Measurements from ENCODE around the gene HIVEP3. TPM values are rescaled to one million over a fixed set of nuclear protein-coding genes. Genes with fewer than 3 reads are reported as not detected.

HIVEP3 gene
- total and polyA plus RNA-seq, 4 donors = 3.0 to 9.4 (median 7.8) TPM

- peak in 2 of 6 donors; percentile 49 to 86 for DNase-seq (ENCODE audit: low read depth in 4 of 6, low spot score in 6 of 6)
These were observed 61.8 kb downstream of the HIVEP3 start for GRCh38 chr1:41856944-41857285.

GRCh38 chr1:41856151-41856943, 62.4 kb downstream of the HIVEP3 start:
- peaks cover 16% of the 10 kb centered on the region for H3K4me1 ChIP-seq (ENCODE audit: control insufficient read depth, insufficient read depth, low read length)
- no peak overlapping the region for H3K4me3 ChIP-seq (ENCODE audit: low read depth, low read length)
- 50% methylated on average over 4 of the region's 13 CpGs for WGBS (ENCODE audit: insufficient coverage)
- H3K36me3 ChIP-seq (ENCODE audit: control insufficient read depth, insufficient read depth, low read length) = no peaks in the 10 kb centered on the region
- DNase-seq (ENCODE audit: low read depth in 4 of 6, low spot score in 6 of 6) = peak in 2 of 6 donors; percentile 13 to 63
- H3K27ac ChIP-seq (ENCODE audit: low read depth, low read length) = no peak overlapping the region
- H3K9me3 ChIP-seq (ENCODE audit: control insufficient read depth, insufficient read depth, low read length) = no peaks in the 10 kb centered on the region
- H3K27me3 ChIP-seq (ENCODE audit: control insufficient read depth, insufficient read depth, low read length) = no peaks in the 10 kb centered on the region

More at GRCh38 chr1:41856944-41857285, 61.8 kb downstream of the HIVEP3 start:
- no peak overlapping the region for H3K4me3 ChIP-seq (ENCODE audit: low read depth, low read length)
- no peaks in the 10 kb centered on the region for H3K9me3 ChIP-seq (ENCODE audit: control insufficient read depth, insufficient read depth, low read length)
- H3K36me3 ChIP-seq (ENCODE audit: control insufficient read depth, insufficient read depth, low read length) = no peaks in the 10 kb centered on the region
- H3K27me3 ChIP-seq (ENCODE audit: control insufficient read depth, insufficient read depth, low read length) = no peaks in the 10 kb centered on the region
- H3K4me1 ChIP-seq (ENCODE audit: control insufficient read depth, insufficient read depth, low read length) = peaks cover 19% of the 10 kb centered on the region
- WGBS (ENCODE audit: insufficient coverage) = 42% methylated on average over 1 of the region's 2 CpGs
- H3K27ac ChIP-seq (ENCODE audit: low read depth, low read length) = no peak overlapping the region

GRCh38 chr1:41855713-41856112, 63.0 kb downstream of the HIVEP3 start:
- no peak for DNase-seq (ENCODE audit: low read depth in 4 of 6, low spot score in 6 of 6)
- H3K4me1 ChIP-seq (ENCODE audit: control insufficient read depth, insufficient read depth, low read length) = peaks cover 12% of the 10 kb centered on the region
- 100% methylated on average over 1 of the region's 2 CpGs for WGBS (ENCODE audit: insufficient coverage)
- H3K27me3 ChIP-seq (ENCODE audit: control insufficient read depth, insufficient read depth, low read length) = no peaks in the 10 kb centered on the region
- no peak overlapping the region for H3K4me3 ChIP-seq (ENCODE audit: low read depth, low read length)
- H3K27ac ChIP-seq (ENCODE audit: low read depth, low read length) = no peak overlapping the region
- H3K9me3 ChIP-seq (ENCODE audit: control insufficient read depth, insufficient read depth, low read length) = no peaks in the 10 kb centered on the region
- no peaks in the 10 kb centered on the region for H3K36me3 ChIP-seq (ENCODE audit: control insufficient read depth, insufficient read depth, low read length)

GRCh38 chr1:41853907-41854306, 64.8 kb downstream of the HIVEP3 start:
- DNase-seq (ENCODE audit: low read depth in 4 of 6, low spot score in 6 of 6) = no peak
- Histone ChIP-seq H3K36me3 (ENCODE audit: control insufficient read depth, insufficient read depth, low read length) (no peaks in the 10 kb centered on the region), H3K27ac (ENCODE audit: low read depth, low read length) (no peak overlapping the region), H3K9me3 (ENCODE audit: control insufficient read depth, insufficient read depth, low read length) (no peaks in the 10 kb centered on the region), H3K4me1 (ENCODE audit: control insufficient read depth, insufficient read depth, low read length) (peaks cover 12% of the 10 kb centered on the region), H3K27me3 (ENCODE audit: control insufficient read depth, insufficient read depth, low read length) (no peaks in the 10 kb centered on the region), H3K4me3 (ENCODE audit: low read depth, low read length) (no peak overlapping the region)
- WGBS (ENCODE audit: insufficient coverage) = 83% methylated on average over 6 of the region's 6 CpGs

GRCh38 chr1:41852091-41852490, 66.6 kb downstream of the HIVEP3 start:
- no peak overlapping the region for H3K27ac ChIP-seq (ENCODE audit: low read depth, low read length)
- no peaks in the 10 kb centered on the region for H3K36me3 ChIP-seq (ENCODE audit: control insufficient read depth, insufficient read depth, low read length)
- no peak overlapping the region for H3K4me3 ChIP-seq (ENCODE audit: low read depth, low read length)
- no peak for DNase-seq (ENCODE audit: low read depth in 4 of 6, low spot score in 6 of 6)
- H3K4me1 ChIP-seq (ENCODE audit: control insufficient read depth, insufficient read depth, low read length) = peaks cover 12% of the 10 kb centered on the region
- 89% methylated on average over 6 of the region's 7 CpGs for WGBS (ENCODE audit: insufficient coverage)
- H3K9me3 ChIP-seq (ENCODE audit: control insufficient read depth, insufficient read depth, low read length) = no peaks in the 10 kb centered on the region
- H3K27me3 ChIP-seq (ENCODE audit: control insufficient read depth, insufficient read depth, low read length) = no peaks in the 10 kb centered on the region

- Histone ChIP-seq H3K27ac (ENCODE audit: low read depth, low read length) (no peak overlapping the region), H3K27me3 (ENCODE audit: control insufficient read depth, insufficient read depth, low read length) (no peaks in the 10 kb centered on the region), H3K4me1 (ENCODE audit: control insufficient read depth, insufficient read depth, low read length) (peaks cover 6% of the 10 kb centered on the region), H3K9me3 (ENCODE audit: control insufficient read depth, insufficient read depth, low read length) (no peaks in the 10 kb centered on the region), H3K4me3 (ENCODE audit: low read depth, low read length) (no peak overlapping the region), H3K36me3 (ENCODE audit: control insufficient read depth, insufficient read depth, low read length) (no peaks in the 10 kb centered on the region)
- WGBS (ENCODE audit: insufficient coverage) = 74% methylated on average over 4 of the region's 5 CpGs
- no peak for DNase-seq (ENCODE audit: low read depth in 4 of 6, low spot score in 6 of 6)
These were observed 67.1 kb downstream of the HIVEP3 start for GRCh38 chr1:41851589-41851988.

GRCh38 chr1:41850029-41850428, 68.7 kb downstream of the HIVEP3 start:
- H3K4me3 ChIP-seq (ENCODE audit: low read depth, low read length) = no peak overlapping the region
- no peaks in the 10 kb centered on the region for H3K36me3 ChIP-seq (ENCODE audit: control insufficient read depth, insufficient read depth, low read length)
- no peaks in the 10 kb centered on the region for H3K27me3 ChIP-seq (ENCODE audit: control insufficient read depth, insufficient read depth, low read length)
- WGBS (ENCODE audit: insufficient coverage) = 100% methylated on average over 1 of the region's 2 CpGs
- H3K9me3 ChIP-seq (ENCODE audit: control insufficient read depth, insufficient read depth, low read length) = no peaks in the 10 kb centered on the region
- no peak overlapping the region for H3K27ac ChIP-seq (ENCODE audit: low read depth, low read length)
- no peak for DNase-seq (ENCODE audit: low read depth in 4 of 6, low spot score in 6 of 6)
- no peaks in the 10 kb centered on the region for H3K4me1 ChIP-seq (ENCODE audit: control insufficient read depth, insufficient read depth, low read length)

GRCh38 chr1:41849211-41849759, 69.4 kb downstream of the HIVEP3 start:
- Histone ChIP-seq H3K27ac (ENCODE audit: low read depth, low read length) (no peak overlapping the region), H3K4me1 (ENCODE audit: control insufficient read depth, insufficient read depth, low read length) (no peaks in the 10 kb centered on the region), H3K4me3 (ENCODE audit: low read depth, low read length) (no peak overlapping the region), H3K27me3 (ENCODE audit: control insufficient read depth, insufficient read depth, low read length) (no peaks in the 10 kb centered on the region), H3K9me3 (ENCODE audit: control insufficient read depth, insufficient read depth, low read length) (no peaks in the 10 kb centered on the region), H3K36me3 (ENCODE audit: control insufficient read depth, insufficient read depth, low read length) (no peaks in the 10 kb centered on the region)
- 94% methylated on average over 2 of the region's 4 CpGs for WGBS (ENCODE audit: insufficient coverage)
- DNase-seq (ENCODE audit: low read depth in 4 of 6, low spot score in 6 of 6) = no peak

- 96% methylated on average over 6 of the region's 7 CpGs for WGBS (ENCODE audit: insufficient coverage)
- Histone ChIP-seq H3K4me1 (ENCODE audit: control insufficient read depth, insufficient read depth, low read length) (no peaks in the 10 kb centered on the region), H3K27ac (ENCODE audit: low read depth, low read length) (no peak overlapping the region), H3K9me3 (ENCODE audit: control insufficient read depth, insufficient read depth, low read length) (no peaks in the 10 kb centered on the region), H3K36me3 (ENCODE audit: control insufficient read depth, insufficient read depth, low read length) (no peaks in the 10 kb centered on the region), H3K4me3 (ENCODE audit: low read depth, low read length) (no peak overlapping the region), H3K27me3 (ENCODE audit: control insufficient read depth, insufficient read depth, low read length) (no peaks in the 10 kb centered on the region)
- no peak for DNase-seq (ENCODE audit: low read depth in 4 of 6, low spot score in 6 of 6)
These were observed 70.3 kb downstream of the HIVEP3 start for GRCh38 chr1:41848216-41848952.
